Stimulated activated CD4-positive, alpha-beta T cell treated with anti-CD3 and anti-CD28 coated beads, TNF-alpha, amount 100 ng/mL, for 48 hours (primary cell): ENCODE measurements around the gene PDS5B.
"Not testable (repeated sequence)": the region's sequence is repeated elsewhere in the genome, so short reads cannot be mapped to it uniquely, and the experiment has no call there.

Experiments
- DNase-seq, 3 donors: peaks; one replicate each; pipeline ENCODE4 v3.0.0-alpha.2; 2020; ENCODE audit warnings: low read depth in 3 of 3

PDS5B gene

GRCh38 chr13:32657309-32657708, 71.1 kb downstream of the PDS5B start:
- DNase-seq, result no peak

GRCh38 chr13:32659736-32660135, 73.5 kb downstream of the PDS5B start:
- no peak for DNase-seq

GRCh38 chr13:32660227-32660626, 74.0 kb downstream of the PDS5B start:
- DNase-seq, result no peak

- no peak for DNase-seq
Observed at GRCh38 chr13:32661685-32662084, 75.4 kb downstream of the PDS5B start.

- DNase-seq, result no peak
Observed at GRCh38 chr13:32663660-32664059, 77.4 kb downstream of the PDS5B start.

GRCh38 chr13:32666990-32667571, 80.8 kb downstream of the PDS5B start:
- no peak for DNase-seq

GRCh38 chr13:32669030-32669646, 82.9 kb downstream of the PDS5B start:
- DNase-seq, result no peak

- DNase-seq, result no peak
Observed at GRCh38 chr13:32674503-32674902, 88.3 kb downstream of the PDS5B start.

- no peak for DNase-seq
Observed at GRCh38 chr13:32676242-32676641, 90.0 kb downstream of the PDS5B start.

- DNase-seq, result no peak
Observed at GRCh38 chr13:32682130-32682529, 95.9 kb downstream of the PDS5B start.

GRCh38 chr13:32682740-32683139, 96.5 kb downstream of the PDS5B start:
- no peak for DNase-seq

- DNase-seq, result no peak
Observed at GRCh38 chr13:32687275-32687674, 101.0 kb downstream of the PDS5B start.

GRCh38 chr13:32695602-32696250, 109.5 kb downstream of the PDS5B start:
- no peak for DNase-seq

- no peak for DNase-seq
Observed at GRCh38 chr13:32707471-32707870, 121.2 kb downstream of the PDS5B start.

- DNase-seq, result no peak
Observed at GRCh38 chr13:32713397-32713796, 127.1 kb downstream of the PDS5B start.

GRCh38 chr13:32716201-32716600, 129.9 kb downstream of the PDS5B start:
- not testable (repeated sequence) for DNase-seq

- no peak for DNase-seq
Observed at GRCh38 chr13:32720026-32720425, 133.8 kb downstream of the PDS5B start.

GRCh38 chr13:32721131-32722034, 135.1 kb downstream of the PDS5B start:
- DNase-seq, result not testable (repeated sequence)

- no peak for DNase-seq
Observed at GRCh38 chr13:32722340-32722739, 136.1 kb downstream of the PDS5B start.

- DNase-seq, result no peak
Observed at GRCh38 chr13:32723987-32724386, 137.7 kb downstream of the PDS5B start.

GRCh38 chr13:32726374-32727037, 140.3 kb downstream of the PDS5B start:
- no peak for DNase-seq

- DNase-seq, result no peak
Observed at GRCh38 chr13:32728327-32728726, 142.1 kb downstream of the PDS5B start.
